H9 (cell line): ENCODE results near the gene AMMECR1L. TPM values are rescaled to one million over a fixed set of nuclear protein-coding genes. Genes with fewer than 3 reads are reported as not detected.

ENCODE experiments used
- DNase-seq: peaks from one replicate; pipeline ENCODE4 v3.0.0-alpha.2; 2017
- H2AFZ ChIP-seq: one replicate; pipeline ENCODE4 v1.6.1; 2013; ENCODE audit warnings: mild to moderate bottlenecking, low read length, control low read depth, moderate library complexity
- H2AK5ac ChIP-seq: 2 replicates; pipeline ENCODE4 v1.6.1; 2013; ENCODE audit warnings: low read length, control low read depth, mixed read lengths; ENCODE audit not compliant: insufficient read length
- H2BK120ac ChIP-seq: one replicate; pipeline ENCODE4 v1.6.1; 2013; ENCODE audit warnings: low read depth, mild to moderate bottlenecking, low read length, control low read depth, inconsistent platforms; ENCODE audit not compliant: poor library complexity, severe bottlenecking
- H2BK12ac ChIP-seq: 2 replicates; pipeline ENCODE4 v1.6.1; 2013; ENCODE audit warnings: low read length, control low read depth, mixed read lengths, low read depth; ENCODE audit not compliant: insufficient read length
- H2BK15ac ChIP-seq: 2 replicates; pipeline ENCODE4 v1.6.1; 2013; ENCODE audit warnings: low read depth, low read length, control low read depth
- H2BK20ac ChIP-seq: one replicate; pipeline ENCODE4 v1.6.1; 2013; ENCODE audit warnings: low read depth, mild to moderate bottlenecking, low read length, control low read depth, inconsistent platforms; ENCODE audit not compliant: poor library complexity, severe bottlenecking
- H2BK5ac ChIP-seq: 2 replicates; pipeline ENCODE4 v1.6.1; 2013; ENCODE audit warnings: low read length, control low read depth, mixed read lengths; ENCODE audit not compliant: insufficient read length
- H3K14ac ChIP-seq: 2 replicates; pipeline ENCODE4 v1.6.1; 2013; ENCODE audit warnings: low read length, control low read depth; ENCODE audit not compliant: insufficient read depth
- H3K18ac ChIP-seq: 2 replicates; pipeline ENCODE4 v1.6.1; 2013; ENCODE audit warnings: low read depth, mild to moderate bottlenecking, mixed read lengths, low read length, control low read depth; ENCODE audit not compliant: insufficient read length
- H3K23ac ChIP-seq: 2 replicates; pipeline ENCODE4 v1.6.1; 2013; ENCODE audit warnings: low read length, control low read depth, mixed read lengths, low read depth; ENCODE audit not compliant: insufficient read length
- H3K23me2 ChIP-seq: 2 replicates; pipeline ENCODE4 v1.6.1; 2013; ENCODE audit warnings: low read depth, mild to moderate bottlenecking, mixed read lengths, low read length, control low read depth; ENCODE audit not compliant: insufficient read length, poor library complexity, severe bottlenecking
- H3K27ac ChIP-seq: 2 replicates; pipeline ENCODE4 v1.5.1; 2013; ENCODE audit warnings: low read length, control low read depth, mixed read lengths, low read depth; ENCODE audit not compliant: insufficient read length
- H3K27me3 ChIP-seq: 2 replicates; pipeline ENCODE4 v1.6.1; 2013; ENCODE audit warnings: low read length, control low read depth, inconsistent platforms; ENCODE audit not compliant: insufficient read depth
- H3K4ac ChIP-seq: 2 replicates; pipeline ENCODE4 v1.6.1; 2013; ENCODE audit warnings: low read depth, mild to moderate bottlenecking, control low read depth, inconsistent platforms, low read length, moderate library complexity
- H3K4me1 ChIP-seq: 2 replicates; pipeline ENCODE4 v1.6.1; 2013; ENCODE audit warnings: low read length, control low read depth, inconsistent platforms; ENCODE audit not compliant: insufficient read depth
- H3K4me2 ChIP-seq: 2 replicates; pipeline ENCODE4 v1.6.1; 2013; ENCODE audit warnings: low read length, control low read depth, mixed read lengths; ENCODE audit not compliant: insufficient read length, insufficient read depth
- H3K56ac ChIP-seq: 2 replicates; pipeline ENCODE4 v1.6.1; 2013; ENCODE audit warnings: low read depth, mild to moderate bottlenecking, mixed read lengths, low read length, control low read depth; ENCODE audit not compliant: insufficient read length
- H3K79me1 ChIP-seq: 2 replicates; pipeline ENCODE4 v1.6.1; 2013; ENCODE audit warnings: low read depth, mild to moderate bottlenecking, moderate library complexity, low read length, control low read depth, inconsistent platforms; ENCODE audit not compliant: insufficient read depth, poor library complexity, severe bottlenecking
- H3K79me2 ChIP-seq: 2 replicates; pipeline ENCODE4 v1.6.1; 2013; ENCODE audit warnings: low read length, control low read depth, inconsistent platforms; ENCODE audit not compliant: insufficient read depth
- H3K9ac ChIP-seq: 2 replicates; pipeline ENCODE4 v1.6.1; 2013; ENCODE audit warnings: low read length, control low read depth, mixed read lengths; ENCODE audit not compliant: insufficient read length; ENCODE audit errors: extremely low read depth
- H3K9me3 ChIP-seq: one replicate; pipeline ENCODE4 v1.6.1; 2013; ENCODE audit warnings: low read depth, low read length, inconsistent platforms; ENCODE audit not compliant: control insufficient read depth
- H3T11ph ChIP-seq: one replicate; pipeline ENCODE4 v1.6.1; 2013; ENCODE audit warnings: mild to moderate bottlenecking, low read length, control low read depth, inconsistent platforms
- H4K20me1 ChIP-seq: one replicate; pipeline ENCODE4 v1.6.1; 2013; ENCODE audit not compliant: control insufficient read depth, insufficient read length, insufficient read depth
- H4K5ac ChIP-seq: 2 replicates; pipeline ENCODE4 v1.6.1; 2013; ENCODE audit warnings: low read depth, mild to moderate bottlenecking, mixed read lengths, low read length, control low read depth; ENCODE audit not compliant: insufficient read length
- H4K8ac ChIP-seq: replicated peaks from 2 replicates; pipeline ENCODE4 v1.6.1; 2013; ENCODE audit warnings: low read length, control low read depth, mixed read lengths, low read depth; ENCODE audit not compliant: insufficient read length
- H4K91ac ChIP-seq: 2 replicates; pipeline ENCODE4 v1.6.1; 2013; ENCODE audit warnings: low read depth, mild to moderate bottlenecking, moderate library complexity, mixed read lengths, low read length, control low read depth; ENCODE audit not compliant: insufficient read length
- H3K27ac Mint-ChIP-seq, 3 experiments: 2 replicates in 2 of 3; 3 replicates in 1 of 3; pipeline ENCODE4 v1.8.0; 2020 to 2021; ENCODE audit warnings: mixed read lengths in 3 of 3, mild to moderate bottlenecking in 1 of 3, moderate library complexity in 1 of 3
- H3K27me3 Mint-ChIP-seq: 2 replicates; pipeline ENCODE4 v1.8.0; 2021; ENCODE audit warnings: low read depth, mild to moderate bottlenecking, moderate library complexity, mixed read lengths
- H3K36me3 Mint-ChIP-seq, 3 experiments: 2 replicates in 2 of 3; 3 replicates in 1 of 3; pipeline ENCODE4 v1.8.0; 2020 to 2021; ENCODE audit warnings: low read depth in 3 of 3, mixed read lengths in 3 of 3; ENCODE audit not compliant: insufficient read depth in 1 of 3
- H3K4me1 Mint-ChIP-seq, 2 experiments: 2 replicates each; pipeline ENCODE4 v1.8.0; 2020; ENCODE audit warnings: mixed read lengths in 2 of 2
- H3K4me3 Mint-ChIP-seq, 2 experiments: 2 replicates in 1 of 2; 3 replicates in 1 of 2; pipeline ENCODE4 v1.8.0; 2020 to 2021; ENCODE audit warnings: mild to moderate bottlenecking in 2 of 2, mixed read lengths in 2 of 2, moderate library complexity in 1 of 2
- H3K9me3 Mint-ChIP-seq, 2 experiments: 2 replicates in 1 of 2; 3 replicates in 1 of 2; pipeline ENCODE4 v1.8.0; 2020; ENCODE audit warnings: mild to moderate bottlenecking in 2 of 2, mixed read lengths in 2 of 2, moderate library complexity in 1 of 2
- WGBS: extraction: QIAGEN DNeasy Blood & Tissue Kit; methylation state at CpG from one replicate; pipeline ENCODE4 v1.1.7; 2013; ENCODE audit warnings: missing lambda C conversion rate, low lambda C conversion rate, mixed read lengths; ENCODE audit not compliant: insufficient read length; ENCODE audit errors: extremely low coverage; 5-methylcytosine and 5-hydroxymethylcytosine counted together
- total RNA-seq: library from RNA; stranded (reverse); gene quantifications from 2 replicates; pipeline ENCODE4 v1.2.1, GENCODE V29; 2021
- TF ChIP-seq, protein P1 (sequence below): fragments of 200-600 bp; sonication (generic); conservative IDR thresholded peaks from 3 replicates; pipeline ENCODE4 v1.8.0; 2021; ENCODE audit warnings: antibody characterized with exemption, mild to moderate bottlenecking

AMMECR1L gene
- total RNA-seq, 1 experiment from 2014 or later: 20.0 TPM

DNA sequence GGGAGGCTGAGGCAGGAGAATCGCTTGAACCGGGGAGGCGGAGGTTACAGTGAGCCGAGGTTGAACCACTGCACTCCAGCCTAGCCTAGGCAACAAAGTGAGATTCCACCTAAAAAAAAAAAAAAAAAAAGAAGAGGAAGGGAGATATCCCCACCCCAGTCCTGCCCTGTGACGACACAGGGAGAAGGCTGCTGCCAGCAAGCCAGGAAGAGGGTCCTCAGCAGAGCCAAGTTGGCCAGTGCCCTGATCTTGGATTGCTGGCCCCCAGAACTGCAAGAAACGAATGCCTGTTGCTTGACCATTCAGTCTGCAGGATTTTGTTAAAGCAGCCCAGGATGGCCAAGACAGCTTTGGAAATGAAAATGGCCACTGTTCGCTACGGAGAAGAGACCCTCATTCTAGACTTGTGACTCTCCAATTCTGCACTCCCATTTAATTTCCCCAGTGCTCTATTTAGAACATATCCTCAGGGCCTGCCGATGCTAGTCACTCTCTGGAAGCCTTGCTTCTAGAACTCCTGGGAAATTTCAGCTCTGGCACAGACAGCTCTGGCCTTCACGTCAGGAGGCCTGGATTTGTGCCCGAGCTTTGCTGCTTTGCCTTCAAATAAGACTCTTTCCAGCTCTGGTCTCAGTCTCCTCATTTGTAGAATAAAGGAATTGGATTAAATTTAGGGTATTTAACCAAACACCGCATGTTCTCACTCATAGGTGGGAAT lies 15.7 kb upstream of the AMMECR1L start:
- Histone ChIP-seq H3T11ph (no peak overlapping the region), H4K20me1 (no peaks in the 10 kb centered on the region), H2BK120ac (no peak overlapping the region), H2BK20ac (no peak overlapping the region), H3K79me1 (no peaks in the 10 kb centered on the region), H2AFZ (no peak overlapping the region), H3K79me2 (no peaks in the 10 kb centered on the region), H3K18ac (no peak overlapping the region), H4K5ac (no peak overlapping the region), H3K23ac (no peak overlapping the region), H3K27me3 (no peaks in the 10 kb centered on the region), H3K14ac (no peak overlapping the region), H3K27ac (no peak overlapping the region), H4K91ac (no peak overlapping the region), H3K23me2 (no peaks in the 10 kb centered on the region), H3K56ac (no peak overlapping the region), H2AK5ac (no peak overlapping the region), H3K9ac (no peak overlapping the region), H3K4ac (no peak overlapping the region), H3K4me1 (no peaks in the 10 kb centered on the region), H3K4me2 (no peak overlapping the region), H2BK12ac (no peak overlapping the region), H3K9me3 (no peaks in the 10 kb centered on the region), H4K8ac (no peak overlapping the region), H2BK5ac (no peak overlapping the region), H2BK15ac (no peak overlapping the region)
- Mint-ChIP-seq H3K9me3 (peaks cover 10 to 12% of the 10 kb centered on the region in 2 experiments), H3K27ac (peak overlapping the region in 1 of 3 experiments; percentile 47; a peak in 1 of 7 replicates), H3K36me3 (peaks cover 0 to 15% (median 2%) of the 10 kb centered on the region in 3 experiments; a peak in 5 of 7 replicates), H3K27me3 (peaks cover 12% of the 10 kb centered on the region), H3K4me3 (no peak overlapping the region), H3K4me1 (peaks cover 16 to 17% of the 10 kb centered on the region in 2 experiments)
- WGBS: no CpG with 5 or more reads among the region's 12 CpGs
- DNase-seq: no peak
- TF ChIP-seq, protein P1, sequence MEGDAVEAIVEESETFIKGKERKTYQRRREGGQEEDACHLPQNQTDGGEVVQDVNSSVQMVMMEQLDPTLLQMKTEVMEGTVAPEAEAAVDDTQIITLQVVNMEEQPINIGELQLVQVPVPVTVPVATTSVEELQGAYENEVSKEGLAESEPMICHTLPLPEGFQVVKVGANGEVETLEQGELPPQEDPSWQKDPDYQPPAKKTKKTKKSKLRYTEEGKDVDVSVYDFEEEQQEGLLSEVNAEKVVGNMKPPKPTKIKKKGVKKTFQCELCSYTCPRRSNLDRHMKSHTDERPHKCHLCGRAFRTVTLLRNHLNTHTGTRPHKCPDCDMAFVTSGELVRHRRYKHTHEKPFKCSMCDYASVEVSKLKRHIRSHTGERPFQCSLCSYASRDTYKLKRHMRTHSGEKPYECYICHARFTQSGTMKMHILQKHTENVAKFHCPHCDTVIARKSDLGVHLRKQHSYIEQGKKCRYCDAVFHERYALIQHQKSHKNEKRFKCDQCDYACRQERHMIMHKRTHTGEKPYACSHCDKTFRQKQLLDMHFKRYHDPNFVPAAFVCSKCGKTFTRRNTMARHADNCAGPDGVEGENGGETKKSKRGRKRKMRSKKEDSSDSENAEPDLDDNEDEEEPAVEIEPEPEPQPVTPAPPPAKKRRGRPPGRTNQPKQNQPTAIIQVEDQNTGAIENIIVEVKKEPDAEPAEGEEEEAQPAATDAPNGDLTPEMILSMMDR: no peak
